C4-2B (cell line): ENCODE results near the gene SNAPIN.

Experiments
- H3K27ac ChIP-seq: fragments of 450-650 bp; 2 replicates; pipeline ENCODE4 v1.5.1; 2017
- CTCF ChIP-seq: fragments of 450-650 bp; conservative IDR thresholded peaks from 2 replicates; pipeline ENCODE4 v1.5.1; 2017; ENCODE audit warnings: mild to moderate bottlenecking
- ZFX ChIP-seq: fragments of 450-650 bp; IDR thresholded peaks from 2 replicates; pipeline ENCODE4 v1.6.1; 2017

The SNAPIN gene

DNA sequence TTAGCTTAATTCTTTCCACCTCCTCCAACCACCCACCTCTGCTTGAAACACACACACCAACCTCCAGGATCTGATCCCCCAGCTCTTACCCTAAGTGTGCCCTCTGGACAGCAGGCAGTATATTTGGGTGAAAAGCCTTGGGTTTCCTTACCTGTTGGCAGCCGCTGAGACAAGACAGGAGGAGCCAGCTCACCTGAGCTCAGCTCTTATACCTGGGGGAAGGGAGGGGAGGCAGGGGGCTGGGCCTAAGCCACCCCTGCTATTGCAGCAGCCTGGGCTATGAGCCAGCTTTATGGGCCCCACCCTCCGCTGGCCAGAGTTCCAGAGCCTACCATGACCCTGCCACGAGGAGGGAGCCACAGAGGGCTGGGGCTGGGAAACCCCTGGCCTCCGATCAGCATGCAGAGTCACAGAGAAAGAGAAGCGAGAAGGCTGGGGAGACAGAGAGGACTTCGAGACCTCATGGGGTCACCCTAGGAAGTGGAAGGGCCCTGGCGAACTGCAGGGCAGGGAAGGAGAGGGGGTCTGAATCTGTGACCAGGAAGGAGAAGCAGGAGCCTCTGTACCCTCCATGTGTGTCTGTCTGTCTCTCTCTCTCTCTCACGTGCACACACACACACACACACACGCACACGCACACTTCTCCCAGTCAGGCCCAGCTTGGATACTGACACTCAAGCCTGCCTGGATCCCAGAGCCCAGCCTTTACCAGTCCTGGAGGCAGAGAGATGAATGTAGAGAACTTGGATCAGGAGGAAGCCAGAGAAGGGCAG lies 42.2 kb upstream of the SNAPIN start, which contains the start of gene S100A14:
Gene S100A14 (minus strand): TSS at position 182 of the 773 bp plus-strand sequence. CDS start 467 bp downstream, outside the sequence.
- TF ChIP-seq CTCF (no peak), ZFX (no peak)
- no peak within 1 kb of the TSS for H3K27ac ChIP-seq

GRCh38 chr1:153616917-153617311 lies 41.6 kb upstream of the SNAPIN start:
- H3K27ac ChIP-seq: no peak overlapping the region
- TF ChIP-seq CTCF (no peak), ZFX (no peak)

- TF ChIP-seq CTCF: no peak
- TF ChIP-seq ZFX: no peak
- H3K27ac ChIP-seq: no peak overlapping the region
Measured at GRCh38 chr1:153617663-153618062, 40.8 kb upstream of the SNAPIN start.

GRCh38 chr1:153619171-153619570 lies 39.3 kb upstream of the SNAPIN start:
- H3K27ac ChIP-seq: no peak overlapping the region
- TF ChIP-seq ZFX (no peak), CTCF (no peak)

GRCh38 chr1:153623101-153623500 lies 35.4 kb upstream of the SNAPIN start:
- H3K27ac ChIP-seq: no peak overlapping the region
- TF ChIP-seq CTCF (no peak), ZFX (no peak)

DNA sequence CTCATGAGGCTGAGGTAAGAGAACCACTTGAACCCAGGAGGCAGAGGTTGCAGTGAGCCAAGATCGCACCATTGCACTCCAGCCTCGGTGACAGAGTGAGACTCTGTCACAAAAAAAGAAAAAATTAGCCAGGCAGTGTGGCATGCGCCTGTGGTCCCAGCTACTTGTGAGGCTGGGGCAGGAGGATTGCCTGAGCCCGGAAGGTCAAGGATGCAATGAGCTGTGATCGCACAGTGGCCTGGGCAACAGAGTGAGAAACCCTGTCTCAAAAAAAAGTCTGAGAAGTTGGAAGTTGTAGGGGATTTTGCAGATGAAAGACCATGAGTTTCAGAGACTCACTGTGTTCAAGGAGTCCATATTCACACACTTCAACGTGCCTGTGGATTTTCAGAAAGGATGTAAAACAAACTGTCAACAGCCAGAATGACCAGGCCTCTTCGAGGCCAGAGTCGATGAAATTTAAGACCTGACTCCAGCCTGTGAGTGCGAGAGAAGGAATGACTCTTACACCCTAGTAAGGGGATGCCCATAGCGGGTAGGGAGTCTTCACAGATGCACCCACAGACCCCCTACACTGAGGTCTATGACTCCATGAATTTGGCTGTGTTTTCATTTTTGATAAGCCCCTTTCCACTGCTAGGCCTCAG lies 33.4 kb upstream of the SNAPIN start:
- H3K27ac ChIP-seq: no peak overlapping the region
- no peak for TF ChIP-seq ZFX
- TF ChIP-seq CTCF: no peak

- no peak for TF ChIP-seq CTCF
- no peak for TF ChIP-seq ZFX
- H3K27ac ChIP-seq: peak overlapping the region; percentile 80
Measured at GRCh38 chr1:153626477-153626903, 32.0 kb upstream of the SNAPIN start.
